Activated CD8-positive, alpha-beta memory T cell treated with anti-CD3 and anti-CD28 coated beads, Interleukin-2, amount 50 U/mL, for 48 hours (primary cell): ENCODE data around the gene PTPRD.
"Not testable (repeated sequence)": the region's sequence is repeated elsewhere in the genome, so short reads cannot be mapped to it uniquely, and the experiment has no call there.

ENCODE experiments used
- DNase-seq: peaks from one replicate; pipeline ENCODE4 v3.0.0-alpha.2; 2020

PTPRD gene

DNA sequence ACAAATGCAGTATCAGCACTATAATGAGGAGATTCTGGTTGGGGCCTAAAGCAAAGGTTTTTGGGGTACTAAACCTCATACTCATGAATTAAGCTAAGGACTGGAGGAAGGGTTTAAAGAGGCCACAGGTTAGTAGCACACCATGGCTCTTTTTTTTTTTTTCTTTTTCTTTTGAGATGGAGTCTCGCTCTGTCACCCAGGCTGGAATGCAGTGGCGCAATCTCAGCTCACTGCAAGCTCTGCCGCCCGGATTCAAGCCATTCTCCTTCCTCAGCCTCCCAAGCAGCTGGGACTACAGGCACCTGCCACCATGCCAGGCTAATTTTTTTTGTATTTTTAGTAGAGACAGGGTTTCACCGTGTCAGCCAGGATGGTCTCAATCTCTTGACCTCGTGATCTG is 1515.5 kb downstream of the PTPRD start:
- DNase-seq = not testable (repeated sequence)

DNA sequence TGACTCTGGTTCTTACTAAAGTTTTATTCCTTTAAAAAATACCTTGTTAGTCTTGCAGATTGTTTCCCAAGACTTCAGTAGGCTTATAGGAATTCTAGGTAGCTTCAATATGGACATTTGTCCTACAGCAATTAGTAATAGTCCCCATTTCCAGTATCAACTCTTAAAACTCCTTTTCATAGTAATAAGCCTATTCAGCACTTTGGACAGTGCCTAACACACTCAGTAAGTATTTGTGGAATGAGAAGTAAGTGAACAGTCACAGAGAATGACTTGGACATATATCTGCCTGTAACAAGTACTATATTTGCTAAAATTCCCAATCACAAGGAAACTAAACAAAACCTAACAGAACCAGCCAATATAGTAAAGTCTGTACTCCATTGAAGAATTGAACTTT is 1521.4 kb downstream of the PTPRD start:
- no peak for DNase-seq

- DNase-seq = no peak
Measured at GRCh38 chr9:9079473-9079872, 1533.3 kb downstream of the PTPRD start.

GRCh38 chr9:9078301-9078700 is 1534.5 kb downstream of the PTPRD start:
- DNase-seq = no peak

DNA sequence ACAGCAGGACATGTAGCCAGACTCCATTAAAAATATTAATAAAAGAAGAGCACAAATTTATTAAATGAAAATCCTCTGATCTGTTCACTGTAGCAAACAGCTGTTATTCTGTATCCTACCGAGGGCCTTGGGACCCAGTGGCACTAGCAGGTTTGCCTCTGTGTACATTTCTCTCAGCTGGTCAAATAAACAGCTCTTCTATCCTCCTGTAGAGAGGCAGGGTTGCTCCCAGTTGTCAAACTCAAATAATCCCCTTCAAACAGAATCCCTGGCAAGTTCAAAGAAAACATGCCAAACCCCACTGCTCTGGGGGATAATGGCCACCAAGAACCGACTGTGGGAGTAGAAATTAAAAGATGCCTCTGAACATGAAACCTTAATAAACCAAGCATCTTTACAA is 1551.2 kb downstream of the PTPRD start:
- DNase-seq = no peak

GRCh38 chr9:9054354-9054992 is 1558.3 kb downstream of the PTPRD start:
- no peak for DNase-seq

DNA sequence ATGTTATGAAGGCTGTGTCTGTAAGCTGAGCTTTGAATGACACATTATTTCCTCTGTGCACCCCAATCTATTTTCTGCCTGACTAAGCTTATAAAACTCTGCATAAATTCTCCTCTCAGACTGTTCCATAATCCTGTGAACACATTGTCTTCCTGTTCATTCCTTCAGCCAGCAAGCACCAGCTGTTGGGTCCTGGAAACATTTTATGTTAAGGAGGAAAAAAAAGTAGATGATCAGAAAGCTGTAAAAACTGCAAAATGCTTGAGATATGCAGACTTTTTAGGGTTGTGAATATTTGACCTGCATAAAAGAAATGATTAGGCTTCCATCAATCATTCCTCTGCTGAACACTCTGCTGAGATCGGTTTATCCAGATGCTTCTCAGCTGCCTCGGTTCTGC is 1567.2 kb downstream of the PTPRD start:
- DNase-seq = no peak

GRCh38 chr9:9045072-9045471 is 1567.7 kb downstream of the PTPRD start:
- DNase-seq = no peak

- not testable (repeated sequence) for DNase-seq
Measured at GRCh38 chr9:9043788-9044187, 1569.0 kb downstream of the PTPRD start.

DNA sequence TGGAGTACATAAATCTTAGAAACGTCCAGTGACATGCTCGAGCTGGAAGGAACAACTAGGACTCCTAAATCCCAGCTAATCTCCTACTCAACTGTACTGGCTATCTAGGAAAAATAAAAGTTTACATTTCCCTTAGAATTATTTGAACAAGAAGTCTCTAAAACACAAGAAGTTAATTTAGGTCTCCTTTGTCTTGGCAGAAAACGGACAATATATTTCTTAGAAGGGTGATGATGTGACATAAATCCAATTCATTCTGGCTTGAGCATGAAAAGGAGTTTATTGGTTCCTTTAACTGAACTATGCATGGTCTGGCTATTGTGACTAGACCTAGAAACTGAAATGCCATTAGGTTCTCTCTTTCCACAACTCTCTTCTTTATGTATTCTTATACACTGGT is 1571.0 kb downstream of the PTPRD start:
- DNase-seq = no peak

DNA sequence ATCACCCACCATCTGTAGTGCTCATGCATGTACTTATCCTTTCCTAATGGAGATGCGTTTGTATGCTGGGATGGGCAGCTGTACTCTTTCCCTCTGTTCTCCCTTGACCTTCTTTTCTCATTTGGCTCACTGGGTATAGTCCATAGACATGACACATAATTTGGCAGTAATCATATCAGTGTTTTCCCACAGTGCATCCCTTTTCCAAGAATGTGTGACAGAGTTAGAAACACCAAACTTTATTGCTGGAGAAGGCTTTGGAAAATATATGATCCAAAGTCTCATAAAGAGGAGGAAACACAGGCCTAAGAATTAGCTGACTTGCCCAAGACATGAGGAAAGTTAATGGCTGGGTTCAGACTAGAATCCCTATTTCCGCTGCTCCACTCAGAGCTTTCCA is 1579.8 kb downstream of the PTPRD start:
- DNase-seq = no peak

DNA sequence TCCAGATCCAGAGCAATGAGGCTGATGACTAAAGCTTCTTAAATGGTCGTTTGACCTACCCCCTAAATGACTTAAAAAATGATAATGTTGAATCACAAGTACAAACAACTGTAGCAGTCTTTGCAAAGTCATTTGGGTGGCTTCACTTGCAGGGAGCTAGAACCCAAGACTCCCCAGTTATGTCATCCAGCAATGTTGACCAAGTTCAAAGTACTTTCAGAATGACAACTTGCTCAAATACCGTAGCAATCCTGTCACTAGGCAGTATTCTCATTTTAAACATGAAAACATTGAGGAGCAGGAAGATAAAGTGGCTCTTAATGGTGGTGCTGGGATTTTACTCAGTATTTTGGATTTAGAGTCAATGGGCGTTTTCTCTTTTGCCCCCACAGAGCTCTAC is 1596.2 kb downstream of the PTPRD start:
- no peak for DNase-seq

DNA sequence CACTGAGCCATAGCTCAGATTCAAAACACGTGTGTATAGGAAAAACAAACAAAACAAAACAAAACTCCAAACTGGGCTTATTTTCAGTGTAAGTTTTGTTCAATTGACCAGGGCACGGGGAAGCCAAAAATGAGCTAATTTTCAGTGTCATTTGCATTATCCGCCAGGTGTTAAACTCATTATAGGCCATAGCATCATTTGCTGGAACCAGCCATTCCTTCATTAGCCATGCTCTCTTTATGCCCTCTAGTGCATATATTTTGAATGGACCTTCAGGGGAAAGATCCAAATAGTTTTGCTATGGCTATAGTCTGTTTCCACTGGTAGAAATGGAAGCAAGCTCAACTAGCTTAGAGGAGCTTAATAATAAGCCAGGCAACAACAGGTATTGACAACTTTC is 1608.0 kb downstream of the PTPRD start:
- no peak for DNase-seq

DNA sequence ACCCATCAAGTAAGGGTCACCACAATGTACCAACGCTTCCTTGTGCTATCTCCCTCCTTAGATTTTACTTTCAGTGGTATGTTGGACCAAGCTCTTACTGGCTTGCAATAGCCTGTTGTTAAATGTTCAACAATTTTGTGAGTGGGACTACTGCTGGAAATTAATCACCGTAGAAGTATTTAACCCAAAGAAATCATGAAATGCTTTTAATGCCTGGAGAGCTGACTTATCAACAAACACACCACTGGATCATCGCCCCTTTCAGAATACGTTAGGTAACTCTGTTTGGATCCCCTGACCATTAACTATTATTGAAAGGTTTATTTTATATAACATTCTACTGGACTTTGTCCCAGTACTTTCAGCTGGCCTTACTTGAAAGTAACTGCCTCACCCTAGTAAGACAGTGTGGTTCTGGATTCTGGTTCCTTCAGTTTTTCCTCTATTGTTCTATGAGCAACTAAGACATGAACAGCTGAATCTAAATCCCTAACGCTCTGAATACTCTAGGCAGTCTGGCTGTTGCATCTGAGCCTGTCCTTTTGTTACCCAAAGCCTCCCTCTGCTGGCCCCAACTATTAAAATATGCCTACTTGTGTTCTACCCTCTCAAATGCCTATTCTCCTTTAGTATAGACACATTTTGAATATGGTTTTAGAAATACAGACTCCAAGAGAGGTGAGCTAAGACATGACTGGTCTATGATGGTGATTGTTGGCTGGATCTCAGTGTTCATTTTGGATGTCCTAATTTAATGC is 1609.8 kb downstream of the PTPRD start:
- no peak for DNase-seq

DNA sequence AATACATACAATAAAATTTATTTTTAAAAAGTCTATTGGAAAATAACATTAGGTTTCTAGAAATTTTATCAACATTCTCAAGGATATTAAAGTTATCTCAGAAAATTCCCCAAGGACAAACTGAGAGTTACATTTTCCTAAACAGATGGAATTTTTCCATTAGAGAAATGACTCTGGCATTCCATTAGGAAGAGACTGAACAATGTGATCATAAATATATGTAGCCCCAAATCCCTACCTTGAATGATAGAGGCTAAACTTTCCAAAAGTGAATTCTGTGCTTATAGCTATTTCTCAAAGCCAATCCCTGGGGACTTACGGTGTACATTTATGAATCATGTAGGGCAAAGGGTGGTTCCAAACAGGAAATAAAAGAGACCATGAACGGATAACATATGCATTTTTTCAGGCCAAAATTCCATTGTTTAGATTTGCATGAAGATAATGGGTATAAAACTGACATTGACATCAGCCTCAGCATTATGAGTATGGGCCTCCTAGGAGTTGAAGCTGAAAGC is 1632.2 kb downstream of the PTPRD start:
- DNase-seq = no peak

DNA sequence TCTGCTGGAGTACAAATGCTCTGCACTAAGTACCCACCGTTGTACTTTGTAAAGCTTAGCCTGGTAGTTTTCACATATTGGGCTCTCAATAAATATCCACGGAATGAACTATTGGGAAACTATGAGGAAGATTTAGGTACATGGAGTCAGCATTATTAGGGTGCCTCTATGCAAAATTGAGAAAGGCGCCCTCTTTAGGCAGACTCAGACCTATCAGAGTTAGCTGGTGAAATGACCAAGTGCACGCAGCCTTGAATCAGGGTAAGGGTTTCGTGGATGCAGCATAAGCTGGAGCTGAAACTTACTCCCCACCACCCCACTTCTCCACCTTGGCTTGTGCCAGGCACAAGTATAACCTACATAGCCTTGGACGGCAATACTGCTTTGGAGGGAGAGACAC is 1634.5 kb downstream of the PTPRD start:
- DNase-seq = no peak

DNA sequence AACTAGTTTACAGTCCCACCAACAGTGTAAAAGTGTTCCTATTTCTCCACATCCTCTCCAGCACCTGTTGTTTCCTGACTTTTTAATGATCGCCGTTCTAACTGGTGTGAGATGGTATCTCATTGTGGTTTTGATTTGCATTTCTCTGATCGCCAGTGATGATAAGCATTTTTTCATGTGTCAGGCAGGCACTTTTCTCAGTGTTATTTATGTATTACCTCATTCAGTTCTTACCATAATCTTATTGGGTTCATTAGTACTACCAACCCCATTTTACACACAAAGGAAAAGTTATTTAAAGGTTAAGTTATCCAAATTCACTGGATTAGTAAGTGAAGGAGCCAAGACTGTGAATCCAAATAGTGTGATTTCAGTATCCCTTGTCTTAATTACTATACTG is 1644.5 kb downstream of the PTPRD start:
- DNase-seq = not testable (repeated sequence)

GRCh38 chr9:8963885-8964284 is 1648.9 kb downstream of the PTPRD start:
- no peak for DNase-seq

- no peak for DNase-seq
Measured at GRCh38 chr9:8962084-8962483, 1650.7 kb downstream of the PTPRD start.

DNA sequence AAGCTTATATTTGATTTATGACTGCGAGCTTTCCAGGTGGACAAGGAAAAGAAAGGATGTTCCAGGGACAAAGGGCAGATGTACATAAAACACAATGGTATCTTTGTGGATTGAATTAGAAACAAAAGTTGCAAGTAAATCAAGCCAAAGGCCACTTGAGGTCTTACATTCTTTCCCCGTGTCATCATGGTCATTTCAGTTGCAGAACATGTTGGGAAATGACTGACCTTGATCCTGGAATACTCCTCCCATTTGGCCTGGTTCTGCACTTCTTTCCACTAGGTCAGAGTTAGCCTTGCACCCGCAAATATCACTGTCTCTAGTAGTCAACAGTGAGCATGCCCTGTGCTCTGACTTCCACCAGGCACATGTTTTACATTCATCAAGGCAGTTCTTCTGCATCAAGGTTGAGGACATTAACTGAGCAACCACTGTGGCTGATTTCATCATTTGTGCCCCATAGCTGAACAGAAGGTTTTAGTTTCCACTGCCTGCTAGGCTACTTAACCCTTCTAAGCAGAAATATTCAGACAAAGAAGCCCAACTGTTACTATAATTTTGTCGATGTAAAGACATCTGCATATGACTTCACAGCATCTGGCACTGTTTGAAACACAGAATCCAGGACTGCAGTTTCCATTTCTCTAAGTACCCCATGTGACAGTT is 1651.5 kb downstream of the PTPRD start:
- no peak for DNase-seq

DNA sequence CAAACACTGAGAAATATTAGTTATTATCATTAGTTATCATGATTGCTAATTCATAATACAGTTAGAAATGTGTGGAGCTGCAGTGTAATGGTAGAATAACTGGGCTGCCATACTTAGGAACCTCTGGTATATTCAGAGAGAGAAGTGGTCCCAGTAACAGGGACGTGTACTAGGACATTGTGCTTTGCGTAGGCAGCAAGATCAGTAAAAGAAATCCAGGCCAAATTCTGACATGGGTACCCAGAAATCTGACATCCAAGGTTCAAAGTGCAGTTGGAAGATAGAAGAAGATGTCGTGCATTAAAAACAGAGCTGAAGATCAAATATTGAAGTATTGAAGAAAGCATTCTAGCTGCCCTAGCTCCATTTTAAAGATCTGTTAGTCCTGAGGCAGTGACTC is 1652.5 kb downstream of the PTPRD start:
- DNase-seq = no peak

GRCh38 chr9:8958358-8958757 is 1654.4 kb downstream of the PTPRD start:
- DNase-seq = no peak

DNA sequence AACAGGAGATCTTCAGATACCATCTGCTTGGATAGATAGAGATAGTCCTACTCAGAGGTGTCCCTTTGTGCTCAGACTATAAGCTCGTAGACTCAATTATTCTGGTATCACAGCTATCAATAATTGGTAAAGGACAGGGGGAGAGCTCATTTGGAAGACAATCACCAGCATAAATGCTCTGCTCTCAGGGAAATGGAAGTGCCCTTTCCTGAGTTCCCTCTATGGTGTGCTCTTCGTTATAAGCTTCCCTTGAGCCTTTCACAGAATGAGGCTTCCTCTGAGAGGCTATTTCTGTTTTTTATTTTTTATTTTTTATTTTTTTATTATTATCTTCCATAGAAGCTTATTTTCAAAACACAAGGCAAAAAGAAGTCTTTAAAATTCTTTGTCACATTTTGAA is 1657.5 kb downstream of the PTPRD start:
- no peak for DNase-seq

DNA sequence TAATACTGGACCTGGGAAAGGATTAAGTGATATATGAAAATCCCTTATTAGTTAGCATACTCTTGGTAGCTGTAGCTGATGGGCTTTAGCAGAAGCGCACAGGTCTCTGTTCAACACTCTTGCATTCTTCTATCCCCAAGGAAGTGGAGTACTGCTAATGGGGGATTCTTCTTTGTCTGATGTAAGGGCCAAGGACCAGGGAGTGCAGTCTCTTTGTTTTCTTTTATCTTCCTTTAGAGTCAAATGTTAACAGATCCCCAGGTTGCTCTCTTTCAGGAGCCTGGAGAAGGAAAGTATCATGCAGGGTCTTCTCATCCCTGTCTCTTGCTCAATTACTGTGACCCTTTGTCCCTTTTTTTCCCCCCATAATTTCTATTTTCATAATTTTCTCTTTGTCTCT is 1666.3 kb downstream of the PTPRD start:
- no peak for DNase-seq
